NCI-H226 (cell line): ENCODE results near the gene ZNF831.

Experiments
- DNase-seq: peaks from one replicate; pipeline ENCODE4 v3.0.0-alpha.2; 2015

The ZNF831 gene

GRCh38 chr20:59217794-59218280, 54.2 kb downstream of the ZNF831 start:
- no peak for DNase-seq

- DNase-seq, result no peak
Measured at GRCh38 chr20:59219211-59219610, 55.6 kb downstream of the ZNF831 start.

GRCh38 chr20:59220161-59220560, 56.5 kb downstream of the ZNF831 start:
- DNase-seq, result no peak

- no peak for DNase-seq
Measured at GRCh38 chr20:59221049-59221706, 57.6 kb downstream of the ZNF831 start.

GRCh38 chr20:59221707-59222252, 58.2 kb downstream of the ZNF831 start:
- DNase-seq, result no peak

- peak; percentile 17 for DNase-seq
Measured at GRCh38 chr20:59222253-59223181, 58.9 kb downstream of the ZNF831 start.

GRCh38 chr20:59223182-59223601, 59.6 kb downstream of the ZNF831 start:
- no peak for DNase-seq

- no peak for DNase-seq
Measured at GRCh38 chr20:59223750-59224149, 60.1 kb downstream of the ZNF831 start.

GRCh38 chr20:59224236-59224635, 60.6 kb downstream of the ZNF831 start:
- DNase-seq, result no peak

- no peak for DNase-seq
Measured at GRCh38 chr20:59230385-59230784, 66.8 kb downstream of the ZNF831 start.

- no peak for DNase-seq
Measured at GRCh38 chr20:59231124-59231804, 67.6 kb downstream of the ZNF831 start.

GRCh38 chr20:59232618-59233017, 69.0 kb downstream of the ZNF831 start:
- no peak for DNase-seq

GRCh38 chr20:59235226-59235625, 71.6 kb downstream of the ZNF831 start:
- DNase-seq, result no peak

- DNase-seq, result no peak
Measured at GRCh38 chr20:59240006-59240405, 76.4 kb downstream of the ZNF831 start.

GRCh38 chr20:59242714-59243626, 79.3 kb downstream of the ZNF831 start:
- no peak for DNase-seq

GRCh38 chr20:59246691-59247400, 83.2 kb downstream of the ZNF831 start:
- no peak for DNase-seq

GRCh38 chr20:59247731-59248684, 84.4 kb downstream of the ZNF831 start:
- no peak for DNase-seq

- no peak for DNase-seq
Measured at GRCh38 chr20:59250293-59250692, 86.7 kb downstream of the ZNF831 start.

GRCh38 chr20:59253325-59253724, 89.7 kb downstream of the ZNF831 start:
- DNase-seq, result no peak

- no peak for DNase-seq
Measured at GRCh38 chr20:59253779-59254319, 90.2 kb downstream of the ZNF831 start.
